BJ (cell line): ENCODE results near the gene PPP1R3G. TPM values are rescaled to one million over a fixed set of nuclear protein-coding genes. Genes with fewer than 3 reads are reported as not detected.

ENCODE experiments used
- CTCF ChIA-PET: fragments of 350-600 bp; formaldehyde crosslinking; extraction: SDS; loops from one replicate; lab custom pipeline; 2021; ENCODE audit warnings: antibody characterized with exemption, inconsistent platforms; lab: Yijun Ruan, JAX
- POLR2A ChIA-PET: fragments of 300-600 bp; sonication (Branson Sonifier 250); formaldehyde crosslinking; extraction: SDS; loops from one replicate; lab custom pipeline; 2021; ENCODE audit warnings: antibody characterized with exemption; lab: Charles Lee
- DNase-seq: peaks from one replicate; pipeline ENCODE4 v3.0.0-alpha.2; 2011; ENCODE audit warnings: low read depth
- H3K27me3 ChIP-seq: 2 replicates; pipeline ENCODE4 v1.6.0; 2011; ENCODE audit warnings: low read length; ENCODE audit not compliant: control insufficient read depth, insufficient read depth
- H3K36me3 ChIP-seq: 2 replicates; pipeline ENCODE4 v1.5.1; 2011; ENCODE audit warnings: low read length; ENCODE audit not compliant: control insufficient read depth, insufficient read depth
- H3K4me3 ChIP-seq: 2 replicates; pipeline ENCODE4 v1.5.1; 2011; ENCODE audit warnings: low read depth, mild to moderate bottlenecking, control low read depth, low read length
- polyA plus RNA-seq: library from polyadenylated mRNA; depleted of rRNA; stranded (reverse); fragments of >200 nt; gene quantifications from 2 replicates; pipeline ENCODE4 v1.2.3, GENCODE V29; 2011
- TF ChIP-seq, protein P1 (sequence below): IDR thresholded peaks from 2 replicates; pipeline ENCODE4 v1.5.1; 2011; ENCODE audit warnings: low read depth, mild to moderate bottlenecking, control low read depth, inconsistent platforms, low read length, moderate library complexity; ENCODE audit not compliant: insufficient read depth

PPP1R3G gene
- polyA plus RNA-seq, 1 experiment = 0.50 TPM

DNA sequence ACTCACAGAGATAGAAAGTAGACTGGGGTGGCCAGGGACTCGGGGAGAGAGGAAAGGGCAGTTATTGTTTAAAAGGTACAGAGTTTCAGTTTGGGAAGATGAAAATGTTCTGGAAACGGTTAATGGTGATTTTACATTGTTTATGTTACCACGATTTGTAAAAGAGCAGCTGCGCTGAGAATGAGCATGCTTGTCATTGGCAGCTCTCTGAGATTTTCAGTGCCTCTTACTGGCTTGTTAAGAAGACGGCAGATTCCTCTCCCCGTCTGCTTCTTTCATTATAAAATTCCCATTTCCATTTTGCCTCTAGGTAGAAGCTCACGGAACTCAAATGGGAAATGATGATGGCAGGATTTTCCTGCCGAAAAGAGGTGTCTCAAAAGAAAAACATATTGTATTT, 39.7 kb upstream of the PPP1R3G start:
- CTCF ChIA-PET = interaction anchor here (0.9 to 1.6 kb wide), 4 partner anchors 9 to 98 kb away, joined by 3 to 5 read pairs (median 4); no protein-coding TSS in a partner anchor
- Histone ChIP-seq H3K4me3 (no peak overlapping the region), H3K36me3 (no peaks in the 10 kb centered on the region), H3K27me3 (no peaks in the 10 kb centered on the region)
- POLR2A ChIA-PET = no interaction called here
- TF ChIP-seq, protein P1, sequence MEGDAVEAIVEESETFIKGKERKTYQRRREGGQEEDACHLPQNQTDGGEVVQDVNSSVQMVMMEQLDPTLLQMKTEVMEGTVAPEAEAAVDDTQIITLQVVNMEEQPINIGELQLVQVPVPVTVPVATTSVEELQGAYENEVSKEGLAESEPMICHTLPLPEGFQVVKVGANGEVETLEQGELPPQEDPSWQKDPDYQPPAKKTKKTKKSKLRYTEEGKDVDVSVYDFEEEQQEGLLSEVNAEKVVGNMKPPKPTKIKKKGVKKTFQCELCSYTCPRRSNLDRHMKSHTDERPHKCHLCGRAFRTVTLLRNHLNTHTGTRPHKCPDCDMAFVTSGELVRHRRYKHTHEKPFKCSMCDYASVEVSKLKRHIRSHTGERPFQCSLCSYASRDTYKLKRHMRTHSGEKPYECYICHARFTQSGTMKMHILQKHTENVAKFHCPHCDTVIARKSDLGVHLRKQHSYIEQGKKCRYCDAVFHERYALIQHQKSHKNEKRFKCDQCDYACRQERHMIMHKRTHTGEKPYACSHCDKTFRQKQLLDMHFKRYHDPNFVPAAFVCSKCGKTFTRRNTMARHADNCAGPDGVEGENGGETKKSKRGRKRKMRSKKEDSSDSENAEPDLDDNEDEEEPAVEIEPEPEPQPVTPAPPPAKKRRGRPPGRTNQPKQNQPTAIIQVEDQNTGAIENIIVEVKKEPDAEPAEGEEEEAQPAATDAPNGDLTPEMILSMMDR = no peak
- no peak for DNase-seq

DNA sequence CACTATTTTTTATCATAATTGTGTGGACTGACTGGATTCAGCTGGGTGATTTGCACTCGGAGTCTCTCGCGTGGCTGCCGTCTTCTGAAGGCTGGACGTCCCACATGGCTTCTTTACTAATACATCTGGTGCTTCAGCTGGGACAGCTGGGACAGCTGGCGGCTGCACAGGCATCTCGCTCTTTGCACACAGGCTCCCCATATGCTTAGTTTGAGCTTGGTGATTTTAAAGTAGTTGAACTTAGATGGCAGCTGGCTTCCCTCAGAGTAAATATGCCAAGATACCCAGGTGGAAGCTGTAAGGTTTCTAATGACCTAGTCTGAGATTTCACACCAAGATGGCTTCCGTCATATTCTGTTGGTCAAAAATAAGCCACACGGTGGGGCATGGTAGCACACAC, 38.7 kb upstream of the PPP1R3G start:
- ChIA-PET POLR2A (no interaction called here), CTCF (interaction anchor here (0.9 to 1.6 kb wide), 4 partner anchors 10 to 97 kb away, joined by 3 to 5 read pairs (median 4); no protein-coding TSS in a partner anchor)
- DNase-seq = no peak

DNA sequence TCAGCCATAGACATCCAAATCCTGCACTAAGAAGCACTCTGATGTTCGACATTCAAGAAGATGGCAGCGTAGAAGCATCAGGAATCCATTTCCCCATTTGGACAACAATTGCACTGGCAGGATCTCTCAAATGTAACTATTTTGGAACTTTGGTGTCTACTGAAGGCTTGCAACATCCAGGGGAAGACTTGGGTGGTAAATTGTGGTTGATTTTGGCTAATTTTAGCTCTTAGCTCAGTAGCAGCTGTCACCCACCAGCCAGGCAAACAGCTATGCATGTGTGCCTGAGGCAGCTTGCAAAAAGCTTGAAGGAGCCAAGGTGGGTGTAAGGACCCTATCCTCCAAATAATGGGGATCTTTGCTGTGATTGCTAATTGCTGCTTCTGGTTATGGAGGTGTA, 35.1 kb upstream of the PPP1R3G start:
- ChIA-PET CTCF (interaction anchor here (1.3 kb wide), 1 partner anchor 167 kb away, joined by 4 read pairs; no protein-coding TSS in a partner anchor), POLR2A (interaction anchor here (0.6 kb wide), 1 partner anchor 143 kb away, joined by 6 read pairs; no protein-coding TSS in a partner anchor)
- H3K36me3 ChIP-seq = no peaks in the 10 kb centered on the region
- H3K27me3 ChIP-seq = no peaks in the 10 kb centered on the region
- DNase-seq = no peak
- no peak overlapping the region for H3K4me3 ChIP-seq
- TF ChIP-seq, protein P1 = no peak

More for the DNA sequence above, 38.7 kb upstream of the PPP1R3G start:
- Histone ChIP-seq H3K4me3 (no peak overlapping the region), H3K36me3 (no peaks in the 10 kb centered on the region), H3K27me3 (no peaks in the 10 kb centered on the region)
- TF ChIP-seq, protein P1 = no peak

DNA sequence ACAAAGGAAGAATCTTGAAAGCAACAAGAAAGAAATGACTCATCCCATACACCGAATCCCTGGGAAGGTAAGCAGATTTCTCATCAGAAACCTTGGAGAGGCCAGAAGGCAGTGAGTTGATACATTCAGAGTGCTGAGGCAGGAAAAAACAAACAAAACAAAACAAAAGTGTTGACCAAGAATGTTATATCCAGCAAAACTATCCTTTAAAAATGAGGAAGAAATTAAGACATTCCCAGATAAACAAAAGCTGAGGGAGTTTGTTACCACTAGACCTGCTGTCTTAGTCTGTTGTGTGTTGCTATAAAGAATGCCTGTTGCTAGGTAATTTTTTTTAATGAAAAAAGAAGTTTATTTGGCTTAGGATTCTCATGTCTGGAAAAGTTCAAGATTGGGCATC, 33.7 kb upstream of the PPP1R3G start:
- DNase-seq = no peak
- CTCF ChIA-PET = no interaction called here
- no peaks in the 10 kb centered on the region for H3K36me3 ChIP-seq
- POLR2A ChIA-PET = no interaction called here
- no peaks in the 10 kb centered on the region for H3K27me3 ChIP-seq
- H3K4me3 ChIP-seq = no peak overlapping the region
- TF ChIP-seq, protein P1 = no peak

DNA sequence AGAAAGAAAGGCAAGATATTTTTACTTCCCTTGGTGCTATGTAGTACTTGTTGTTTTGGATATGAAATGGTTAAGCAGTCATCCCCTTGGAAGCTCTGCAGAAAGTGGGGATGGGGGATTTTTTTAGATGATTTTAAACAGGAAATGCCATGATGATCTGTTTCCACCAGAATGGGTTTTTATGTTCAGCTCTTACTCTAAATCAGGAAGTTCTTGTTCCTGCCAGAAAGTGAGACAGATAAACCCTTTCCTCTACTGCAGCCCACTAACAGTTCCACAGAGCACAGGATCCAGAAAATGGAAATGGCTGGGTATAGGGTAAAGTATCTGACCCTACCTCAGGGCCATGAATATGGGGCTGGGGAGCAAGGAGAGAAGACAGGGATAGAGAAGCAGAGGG, 32.1 kb upstream of the PPP1R3G start:
- Histone ChIP-seq H3K27me3 (no peaks in the 10 kb centered on the region), H3K36me3 (no peaks in the 10 kb centered on the region), H3K4me3 (no peak overlapping the region)
- ChIA-PET POLR2A (no interaction called here), CTCF (no interaction called here)
- TF ChIP-seq, protein P1 = no peak
- no peak for DNase-seq
